HepG2 (cell line): Measurements from ENCODE around the gene ZFAND3. TPM values are rescaled to one million over a fixed set of nuclear protein-coding genes. Genes with fewer than 3 reads are reported as not detected.

Experiments
- ATAC-seq: fragments of 200-7000 bp; cut with Tn5 transposase; 3 replicates; pipeline ENCODE4 v1.9.1; 2020; ENCODE audit warnings: mild to moderate bottlenecking, moderate library complexity
- BruUV-seq: library from RNA; stranded (reverse); fragments of 400-500 nt; replicated peaks from 2 replicates; lab custom pipeline; 2021; lab: Mats Ljungman, UMichigan
- CTCF ChIA-PET: fragments of 300-600 bp; formaldehyde crosslinking; extraction: SDS; loops from one replicate; lab custom pipeline; 2021; ENCODE audit warnings: low total read pairs, inconsistent platforms, low intra/inter-chr PET ratio; lab: Yijun Ruan, JAX
- POLR2A ChIA-PET: fragments of 350-600 bp; sonication (Branson Sonifier 250); formaldehyde crosslinking; loops from one replicate; lab custom pipeline; 2020; ENCODE audit warnings: antibody characterized with exemption, inconsistent platforms; lab: Yijun Ruan, JAX
- DNase-seq: peaks from one replicate; pipeline ENCODE4 v3.0.0-alpha.2; 2015; ENCODE audit warnings: low spot score
- FAIRE-seq: peaks from 3 replicates; lab custom pipeline; 2011; peaks lifted over from hg19 to GRCh38; lab: Jason Lieb, UNC
- H2AFZ ChIP-seq: one replicate; pipeline ENCODE4 v1.6.1; 2011; ENCODE audit warnings: low read length, inconsistent platforms
- H3K27ac ChIP-seq: fragments of 300-600 bp; 3 replicates; pipeline ENCODE4 v1.8.0; 2011; ENCODE audit warnings: mixed run types, mild to moderate bottlenecking, mixed read lengths, low read length, inconsistent platforms; ENCODE audit not compliant: insufficient read depth; ENCODE audit errors: extremely low read length
- H3K27me3 ChIP-seq, 2 experiments: fragments of 200-600 bp in 1 of 2; 2 replicates in 1 of 2; 3 replicates in 1 of 2; pipeline versions ENCODE4 v1.6.0 to v1.8.0; 2011; ENCODE audit warnings: low read length in 2 of 2, mild to moderate bottlenecking in 2 of 2, moderate library complexity in 2 of 2, inconsistent platforms in 1 of 2; ENCODE audit not compliant: insufficient read depth in 2 of 2, control insufficient read depth in 1 of 2
- H3K36me3 ChIP-seq, 2 experiments: fragments of 200-600 bp in 1 of 2; replicated peaks in 1 of 2; 2 replicates in 1 of 2; 3 replicates in 1 of 2; pipeline versions ENCODE4 v1.5.1 to v1.8.0; 2011; ENCODE audit warnings: low read length in 2 of 2, inconsistent platforms in 1 of 2; ENCODE audit not compliant: insufficient read depth in 2 of 2, control insufficient read depth in 1 of 2
- H3K4me1 ChIP-seq: 2 replicates; pipeline ENCODE4 v1.5.1; 2012; ENCODE audit warnings: low read length, inconsistent platforms; ENCODE audit not compliant: insufficient read depth
- H3K4me2 ChIP-seq: 2 replicates; pipeline ENCODE4 v1.6.0; 2011; ENCODE audit warnings: low read depth, low read length, inconsistent platforms
- H3K4me3 ChIP-seq, 3 experiments: fragments of 200-600 bp in 1 of 3; sonication (generic), shearing (Covaris generic) in 1 of 3; replicated peaks in 1 of 3; 2 replicates each; pipeline ENCODE4 v1.5.1; 2011 to 2016; ENCODE audit warnings: low read length in 3 of 3, inconsistent platforms in 2 of 3, low read depth in 2 of 3, mild to moderate bottlenecking in 2 of 3, control low read depth in 1 of 3, mixed read lengths in 1 of 3; ENCODE audit not compliant: insufficient read depth in 1 of 3
- H3K79me2 ChIP-seq: one replicate; pipeline ENCODE4 v1.6.1; 2011; ENCODE audit warnings: low read length, inconsistent platforms; ENCODE audit not compliant: insufficient read depth
- H3K9ac ChIP-seq: 2 replicates; pipeline ENCODE4 v1.6.0; 2011; ENCODE audit warnings: mild to moderate bottlenecking, low read depth, low read length, inconsistent platforms; ENCODE audit not compliant: insufficient read depth
- H3K9me3 ChIP-seq: 2 replicates; pipeline ENCODE4 v1.5.1; 2012; ENCODE audit warnings: mild to moderate bottlenecking, low read length
- H4K20me1 ChIP-seq: 2 replicates; pipeline ENCODE4 v1.6.0; 2011; ENCODE audit warnings: inconsistent platforms, mild to moderate bottlenecking, low read length, moderate library complexity; ENCODE audit not compliant: insufficient read depth
- ESRRA ChIP-seq: sonication (generic); formaldehyde crosslinking; IDR thresholded peaks from 2 replicates; pipeline ENCODE4 v1.5.1; 2020; ENCODE audit warnings: mild to moderate bottlenecking, low read depth, missing genetic modification reagents
- GATAD2A ChIP-seq: IDR thresholded peaks from 2 replicates; pipeline ENCODE4 v1.6.1; 2016
- KLF15 ChIP-seq: sonication (generic); formaldehyde crosslinking; IDR thresholded peaks from 2 replicates; pipeline ENCODE4 v1.8.1; 2023; ENCODE audit warnings: borderline replicate concordance, mild to moderate bottlenecking, inconsistent platforms, missing genetic modification reagents, mixed read lengths
- RARG ChIP-seq: sonication (generic); formaldehyde crosslinking; IDR thresholded peaks from 2 replicates; pipeline ENCODE4 v1.4.0; 2020; ENCODE audit warnings: low read depth, mild to moderate bottlenecking, missing genetic modification reagents
- STAG1 ChIP-seq: sonication (generic); formaldehyde crosslinking; IDR thresholded peaks from 2 replicates; pipeline ENCODE4 v1.4.0; 2020; ENCODE audit warnings: missing genetic modification reagents
- TARDBP ChIP-seq: sonication (generic); formaldehyde crosslinking; IDR thresholded peaks from 2 replicates; pipeline ENCODE4 v1.8.0; 2022; ENCODE audit warnings: mild to moderate bottlenecking, missing genetic modification reagents
- ZNF337 ChIP-seq: sonication (generic); formaldehyde crosslinking; IDR thresholded peaks from 2 replicates; pipeline ENCODE4 v1.5.1; 2020; ENCODE audit warnings: missing genetic modification reagents, low read depth, mild to moderate bottlenecking, borderline replicate concordance
- WGBS: methylation state at CpG from one replicate; pipeline ENCODE4 v1.1.6; 2017; ENCODE audit warnings: low lambda C conversion rate; 5-methylcytosine and 5-hydroxymethylcytosine counted together
- in situ Hi-C: cut with HindIII; loops from 2 replicates; pipeline ENCODE4 v1.10.0; 2017; ENCODE audit warnings: low pct_unique_long_range_greater_than_20kb; ENCODE audit not compliant: extremely low pct_ligation_motif_present
- intact Hi-C: fragments of 100-400 bp; cut with micrococcal nuclease; formaldehyde crosslinking; loops from one replicate; pipeline ENCODE4 v1.10.0; 2022; ENCODE audit not compliant: unreplicated experiment
- polyA plus RNA-seq, 8 experiments: library from polyadenylated mRNA; depleted of rRNA in 3 of 8; stranded (reverse) in 7 of 8; unstranded in 1 of 8; fragments of >200 nt; fragmentation: Illumina TruSeq in 4 of 8; extraction: Trizol in 4 of 8; gene quantifications; 2 replicates each; pipeline versions ENCODE4 v1.2.1 to v1.2.3, GENCODE V29; 2011 to 2016; ENCODE audit warnings: low read depth in 4 of 8, missing spikeins in 1 of 8, mixed read lengths in 1 of 8; ENCODE audit not compliant: insufficient read depth in 1 of 8
- total RNA-seq, 5 experiments: library from RNA; depleted of rRNA; stranded (reverse); fragments of >200 nt; fragmentation: Illumina TruSeq; extraction: Trizol; gene quantifications; 2 replicates each; pipeline ENCODE4 v1.2.3, GENCODE V29; 2016; ENCODE audit warnings: low read depth in 1 of 5
- TF ChIP-seq, protein P1 (sequence below): sonication (generic); formaldehyde crosslinking; IDR thresholded peaks from 2 replicates; pipeline ENCODE4 v1.4.0; 2020; ENCODE audit warnings: missing genetic modification reagents
- TF ChIP-seq, protein P2 (sequence below): sonication (generic); formaldehyde crosslinking; IDR thresholded peaks from 2 replicates; pipeline ENCODE4 v1.4.0; 2020; ENCODE audit warnings: missing genetic modification reagents

The ZFAND3 gene
- total and polyA plus RNA-seq, 2 of the 13 experiments (the other 11 are each of a cell fraction or from before 2014, with no cell fraction given), result 16.4 to 17.1 TPM

DNA sequence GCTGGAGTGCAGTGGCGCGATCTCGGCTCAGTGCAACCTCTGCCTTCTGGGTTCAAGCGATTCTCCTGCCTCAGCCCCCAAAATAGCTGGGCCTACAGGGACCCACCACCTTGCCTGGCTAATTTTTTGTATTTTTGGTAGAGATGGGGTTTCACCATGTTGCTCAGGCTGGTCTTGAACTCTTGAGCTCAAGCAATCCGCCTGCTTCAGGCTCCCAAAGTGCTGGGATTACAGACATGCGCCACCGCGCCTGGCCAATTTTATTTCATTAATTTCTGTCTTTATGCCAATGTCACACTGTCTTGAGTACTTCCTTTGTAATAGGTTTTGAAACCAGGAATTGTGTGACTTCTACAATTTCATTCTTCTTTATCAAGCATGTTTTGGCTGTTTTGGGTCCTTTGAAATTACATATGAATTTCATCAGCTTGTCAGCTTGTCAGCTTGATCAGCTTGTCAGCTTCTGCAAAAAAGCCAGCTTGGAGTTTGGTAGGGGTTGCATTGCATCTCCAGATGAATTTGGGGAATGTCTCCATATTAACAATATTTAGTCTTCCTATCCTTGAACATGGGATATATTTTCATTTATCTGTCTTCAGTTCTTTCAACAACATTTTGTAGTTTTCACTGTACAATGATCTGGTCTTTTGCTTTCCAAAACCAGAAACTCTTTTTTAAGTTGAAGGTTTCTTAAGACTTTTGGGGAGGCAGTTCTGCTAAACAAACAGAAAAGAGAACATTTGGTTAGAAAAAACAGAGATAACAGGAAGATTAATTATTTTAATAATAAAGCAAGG lies 20.8 kb downstream of the ZFAND3 start:
- intact Hi-C loops, result no loop called here
- no peak for ATAC-seq
- no peak overlapping the region for H3K4me2 ChIP-seq
- H3K27ac ChIP-seq, result no peak overlapping the region
- ChIA-PET POLR2A (interaction anchor here (1.5 kb wide), 1 partner anchor 21 kb away, joined by 9 read pairs; the partner anchor contains the start of gene ZFAND3), CTCF (no interaction called here)
- no peaks in the 10 kb centered on the region for H3K27me3 ChIP-seq
- 98% methylated on average over 8 of the region's 8 CpGs for WGBS
- H2AFZ ChIP-seq, result no peak overlapping the region
- H4K20me1 ChIP-seq, result peaks cover 18% of the 10 kb centered on the region
- H3K9ac ChIP-seq, result no peak overlapping the region
- FAIRE-seq, result no peak
- peaks cover 77% of the 10 kb centered on the region for H3K79me2 ChIP-seq
- BruUV-seq, result no TSS peak
- TF ChIP-seq, protein P1, sequence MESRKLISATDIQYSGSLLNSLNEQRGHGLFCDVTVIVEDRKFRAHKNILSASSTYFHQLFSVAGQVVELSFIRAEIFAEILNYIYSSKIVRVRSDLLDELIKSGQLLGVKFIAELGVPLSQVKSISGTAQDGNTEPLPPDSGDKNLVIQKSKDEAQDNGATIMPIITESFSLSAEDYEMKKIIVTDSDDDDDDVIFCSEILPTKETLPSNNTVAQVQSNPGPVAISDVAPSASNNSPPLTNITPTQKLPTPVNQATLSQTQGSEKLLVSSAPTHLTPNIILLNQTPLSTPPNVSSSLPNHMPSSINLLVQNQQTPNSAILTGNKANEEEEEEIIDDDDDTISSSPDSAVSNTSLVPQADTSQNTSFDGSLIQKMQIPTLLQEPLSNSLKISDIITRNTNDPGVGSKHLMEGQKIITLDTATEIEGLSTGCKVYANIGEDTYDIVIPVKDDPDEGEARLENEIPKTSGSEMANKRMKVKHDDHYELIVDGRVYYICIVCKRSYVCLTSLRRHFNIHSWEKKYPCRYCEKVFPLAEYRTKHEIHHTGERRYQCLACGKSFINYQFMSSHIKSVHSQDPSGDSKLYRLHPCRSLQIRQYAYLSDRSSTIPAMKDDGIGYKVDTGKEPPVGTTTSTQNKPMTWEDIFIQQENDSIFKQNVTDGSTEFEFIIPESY (CRISPR knock-in tag), result peak; percentile 22; the same call in 1 of the 2 replicates
- TF ChIP-seq TARDBP (CRISPR knock-in tag), result no peak
- peaks cover 44% of the 10 kb centered on the region for H3K4me1 ChIP-seq
- peaks cover 0 to 8% of the 10 kb centered on the region in 2 experiments; a peak in 4 of 5 replicates for H3K36me3 ChIP-seq
- H3K4me3 ChIP-seq, result no peak overlapping the region
- in situ Hi-C loops, result no loop called here
- no peak for DNase-seq
- no peaks in the 10 kb centered on the region for H3K9me3 ChIP-seq

DNA sequence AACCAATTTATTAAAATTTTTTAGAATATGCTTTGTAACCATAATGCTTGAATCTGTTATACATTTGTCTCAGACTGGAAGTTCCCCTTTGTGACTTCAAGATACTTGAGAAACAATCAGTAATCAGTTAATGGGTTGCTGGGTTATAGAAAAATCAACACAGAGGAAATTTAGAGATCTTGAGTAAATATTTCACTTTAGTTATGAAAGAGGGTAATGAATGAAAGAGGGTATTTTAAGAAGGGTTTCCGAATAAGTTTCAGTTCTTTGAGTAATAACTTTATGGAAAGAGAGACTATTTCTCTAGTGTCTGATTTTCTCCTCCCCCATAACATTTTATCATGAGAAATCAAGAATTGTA lies 21.4 kb downstream of the ZFAND3 start:
- Histone ChIP-seq H4K20me1 (peaks cover 19% of the 10 kb centered on the region), H3K4me2 (no peak overlapping the region), H3K4me3 (no peak overlapping the region), H3K27me3 (no peaks in the 10 kb centered on the region), H3K9me3 (no peaks in the 10 kb centered on the region), H2AFZ (no peak overlapping the region), H3K36me3 (peaks cover 0 to 8% of the 10 kb centered on the region in 2 experiments; a peak in 4 of 5 replicates), H3K9ac (no peak overlapping the region), H3K79me2 (peaks cover 77% of the 10 kb centered on the region), H3K27ac (no peak overlapping the region), H3K4me1 (peaks cover 46% of the 10 kb centered on the region)
- in situ Hi-C loops (no loop called here), intact Hi-C loops (no loop called here)
- ChIA-PET POLR2A (interaction anchor here (1.5 kb wide), 1 partner anchor 21 kb away, joined by 9 read pairs; the partner anchor contains the start of gene ZFAND3), CTCF (no interaction called here)
- no TSS peak for BruUV-seq
- 80% methylated on average over 1 of the region's 1 CpG for WGBS
- DNase-seq (no peak), ATAC-seq (no peak), FAIRE-seq (no peak)
- TF ChIP-seq ZNF337 (CRISPR knock-in tag), result no peak
- no peak for TF ChIP-seq GATAD2A (CRISPR knock-in tag)
- no peak for TF ChIP-seq STAG1
- TF ChIP-seq, protein P2, sequence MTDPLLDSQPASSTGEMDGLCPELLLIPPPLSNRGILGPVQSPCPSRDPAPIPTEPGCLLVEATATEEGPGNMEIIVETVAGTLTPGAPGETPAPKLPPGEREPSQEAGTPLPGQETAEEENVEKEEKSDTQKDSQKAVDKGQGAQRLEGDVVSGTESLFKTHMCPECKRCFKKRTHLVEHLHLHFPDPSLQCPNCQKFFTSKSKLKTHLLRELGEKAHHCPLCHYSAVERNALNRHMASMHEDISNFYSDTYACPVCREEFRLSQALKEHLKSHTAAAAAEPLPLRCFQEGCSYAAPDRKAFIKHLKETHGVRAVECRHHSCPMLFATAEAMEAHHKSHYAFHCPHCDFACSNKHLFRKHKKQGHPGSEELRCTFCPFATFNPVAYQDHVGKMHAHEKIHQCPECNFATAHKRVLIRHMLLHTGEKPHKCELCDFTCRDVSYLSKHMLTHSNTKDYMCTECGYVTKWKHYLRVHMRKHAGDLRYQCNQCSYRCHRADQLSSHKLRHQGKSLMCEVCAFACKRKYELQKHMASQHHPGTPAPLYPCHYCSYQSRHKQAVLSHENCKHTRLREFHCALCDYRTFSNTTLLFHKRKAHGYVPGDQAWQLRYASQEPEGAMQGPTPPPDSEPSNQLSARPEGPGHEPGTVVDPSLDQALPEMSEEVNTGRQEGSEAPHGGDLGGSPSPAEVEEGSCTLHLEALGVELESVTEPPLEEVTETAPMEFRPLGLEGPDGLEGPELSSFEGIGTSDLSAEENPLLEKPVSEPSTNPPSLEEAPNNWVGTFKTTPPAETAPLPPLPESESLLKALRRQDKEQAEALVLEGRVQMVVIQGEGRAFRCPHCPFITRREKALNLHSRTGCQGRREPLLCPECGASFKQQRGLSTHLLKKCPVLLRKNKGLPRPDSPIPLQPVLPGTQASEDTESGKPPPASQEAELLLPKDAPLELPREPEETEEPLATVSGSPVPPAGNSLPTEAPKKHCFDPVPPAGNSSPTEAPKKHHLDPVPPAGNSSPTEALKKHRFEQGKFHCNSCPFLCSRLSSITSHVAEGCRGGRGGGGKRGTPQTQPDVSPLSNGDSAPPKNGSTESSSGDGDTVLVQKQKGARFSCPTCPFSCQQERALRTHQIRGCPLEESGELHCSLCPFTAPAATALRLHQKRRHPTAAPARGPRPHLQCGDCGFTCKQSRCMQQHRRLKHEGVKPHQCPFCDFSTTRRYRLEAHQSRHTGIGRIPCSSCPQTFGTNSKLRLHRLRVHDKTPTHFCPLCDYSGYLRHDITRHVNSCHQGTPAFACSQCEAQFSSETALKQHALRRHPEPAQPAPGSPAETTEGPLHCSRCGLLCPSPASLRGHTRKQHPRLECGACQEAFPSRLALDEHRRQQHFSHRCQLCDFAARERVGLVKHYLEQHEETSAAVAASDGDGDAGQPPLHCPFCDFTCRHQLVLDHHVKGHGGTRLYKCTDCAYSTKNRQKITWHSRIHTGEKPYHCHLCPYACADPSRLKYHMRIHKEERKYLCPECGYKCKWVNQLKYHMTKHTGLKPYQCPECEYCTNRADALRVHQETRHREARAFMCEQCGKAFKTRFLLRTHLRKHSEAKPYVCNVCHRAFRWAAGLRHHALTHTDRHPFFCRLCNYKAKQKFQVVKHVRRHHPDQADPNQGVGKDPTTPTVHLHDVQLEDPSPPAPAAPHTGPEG, result no peak
- TF ChIP-seq ESRRA (CRISPR knock-in tag), result no peak
- no peak for TF ChIP-seq KLF15 (CRISPR knock-in tag)
- no peak for TF ChIP-seq RARG (CRISPR knock-in tag)
